ENCODE data around the gene PSMD8. TPM values are rescaled to one million over a fixed set of nuclear protein-coding genes. Genes with fewer than 3 reads are reported as not detected.

PSMD8 gene
- 195 and 250 TPM in 2 replicates for total RNA-seq

DNA sequence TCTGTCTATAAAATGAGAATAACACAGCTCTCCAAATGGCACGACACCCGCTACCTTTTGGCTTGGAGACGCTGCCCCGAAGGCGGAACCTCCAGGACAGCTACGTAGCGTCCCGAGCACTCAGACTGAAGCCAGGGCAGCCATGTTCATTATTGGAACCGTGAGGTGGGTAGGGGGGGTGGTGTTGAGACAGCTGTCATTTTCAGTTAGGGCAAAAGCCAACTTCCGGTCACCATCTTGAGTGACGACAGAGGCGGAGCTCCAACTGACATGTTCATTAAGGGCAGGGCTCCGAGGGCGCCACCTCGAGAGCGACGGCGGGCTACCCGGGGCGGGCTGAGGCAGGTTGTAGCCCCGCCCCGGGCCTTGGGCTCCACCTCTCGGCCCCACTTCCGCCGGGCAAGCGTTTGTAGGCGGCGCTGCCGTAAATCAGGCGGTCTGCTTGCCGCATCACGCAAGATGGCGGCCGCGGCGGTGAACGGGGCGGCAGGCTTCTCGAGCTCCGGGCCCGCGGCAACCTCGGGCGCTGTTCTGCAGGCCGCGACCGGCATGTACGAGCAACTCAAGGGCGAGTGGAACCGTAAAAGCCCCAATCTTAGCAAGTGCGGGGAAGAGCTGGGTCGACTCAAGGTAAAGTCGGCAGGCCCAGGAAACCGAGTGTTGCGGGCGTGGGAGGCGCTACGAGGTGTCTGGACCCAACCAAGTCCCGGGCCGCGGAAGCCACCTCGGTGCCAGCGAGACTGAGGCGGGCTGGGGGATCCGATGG, at the start of gene PSMD8:
Gene PSMD8, plus strand, starts transcription at position 240 of the 766 bp plus-strand sequence. Its CDS starts 31 bp downstream, at position 271.

DNA sequence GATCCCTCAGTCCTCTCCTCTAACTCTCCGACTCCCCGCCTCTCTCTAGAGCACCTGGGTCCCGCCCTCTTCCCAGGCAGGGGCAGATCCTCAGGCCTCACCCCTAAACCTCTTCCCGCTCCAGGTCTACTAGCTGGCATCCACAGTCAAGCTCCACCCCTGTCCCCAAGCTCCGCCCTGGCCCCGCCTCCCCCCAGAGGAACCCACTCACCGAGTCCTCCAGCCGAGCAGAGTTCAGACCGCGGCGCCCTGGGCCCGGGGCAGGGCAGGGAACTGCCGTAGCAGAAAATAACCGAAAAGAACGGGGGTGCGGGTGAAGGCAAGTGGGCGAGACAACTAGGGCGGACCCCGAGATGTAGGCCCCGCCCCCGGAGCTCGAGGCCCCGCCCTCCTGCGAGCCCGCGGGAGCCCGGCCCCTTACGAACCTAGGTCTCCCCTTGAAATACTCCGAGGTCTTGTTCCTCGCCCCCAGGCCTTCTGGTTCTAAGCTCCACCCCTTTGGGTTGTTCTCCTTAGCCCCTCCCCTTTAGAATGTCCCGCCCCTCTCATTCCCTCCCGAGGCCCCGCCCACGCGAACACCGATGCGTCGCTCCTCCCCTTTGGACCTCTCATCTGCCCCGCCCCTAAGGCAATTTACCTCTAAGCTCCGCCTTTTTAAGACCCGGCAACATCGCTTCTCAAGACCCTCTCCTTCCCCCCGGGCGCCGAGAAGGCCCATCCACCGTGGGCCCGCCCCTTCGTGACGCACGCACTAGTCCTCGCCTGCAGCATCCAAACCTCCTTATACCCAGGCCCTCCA, 13.4 kb downstream of the PSMD8 start, which contains the start of gene GGN:
Gene GGN, minus strand, starts transcription at position 485 of the 799 bp plus-strand sequence. CDS start 773 bp downstream, outside the sequence.

DNA sequence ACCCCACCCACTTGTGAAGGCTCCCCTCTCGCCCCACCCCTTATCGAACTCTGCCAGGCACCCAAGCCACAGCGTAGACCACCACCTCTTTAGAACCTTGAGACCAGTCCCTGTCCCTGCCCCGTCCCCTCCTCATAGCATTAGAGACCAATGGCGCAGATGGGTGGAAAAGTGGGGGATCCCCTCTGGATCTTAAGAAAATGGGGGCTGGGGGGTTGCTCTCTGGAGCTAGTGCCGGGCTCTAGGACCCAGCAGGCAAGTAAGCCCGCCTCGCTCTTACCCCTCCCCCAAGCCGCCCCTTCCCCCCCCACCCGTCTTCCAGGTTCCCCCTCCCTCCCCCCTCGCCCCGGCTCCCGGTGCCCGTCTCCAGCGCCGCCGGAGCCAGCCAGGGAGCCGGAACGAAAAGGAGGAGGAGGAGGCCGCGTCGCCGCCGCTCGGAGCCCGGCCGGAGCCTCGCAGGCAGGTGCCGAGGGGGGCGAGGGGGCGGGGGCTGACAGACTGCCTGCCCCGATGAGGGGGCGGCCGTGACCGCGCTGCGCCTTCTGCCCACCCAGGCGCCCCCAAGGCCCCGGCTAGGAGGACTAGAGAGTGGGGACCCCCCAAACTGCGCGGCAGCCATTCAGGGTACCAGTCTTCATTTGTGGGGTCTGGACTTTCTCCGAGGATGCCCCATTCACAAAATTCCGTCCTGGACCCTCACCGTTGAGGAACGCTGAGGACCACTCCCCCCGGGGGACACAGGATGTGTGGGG, 14.2 kb downstream of the PSMD8 start, which contains the start of gene SPRED3:
Gene SPRED3, plus strand, starts transcription at position 349 of the 752 bp plus-strand sequence. CDS start 1,606 bp downstream, outside the sequence.

DNA sequence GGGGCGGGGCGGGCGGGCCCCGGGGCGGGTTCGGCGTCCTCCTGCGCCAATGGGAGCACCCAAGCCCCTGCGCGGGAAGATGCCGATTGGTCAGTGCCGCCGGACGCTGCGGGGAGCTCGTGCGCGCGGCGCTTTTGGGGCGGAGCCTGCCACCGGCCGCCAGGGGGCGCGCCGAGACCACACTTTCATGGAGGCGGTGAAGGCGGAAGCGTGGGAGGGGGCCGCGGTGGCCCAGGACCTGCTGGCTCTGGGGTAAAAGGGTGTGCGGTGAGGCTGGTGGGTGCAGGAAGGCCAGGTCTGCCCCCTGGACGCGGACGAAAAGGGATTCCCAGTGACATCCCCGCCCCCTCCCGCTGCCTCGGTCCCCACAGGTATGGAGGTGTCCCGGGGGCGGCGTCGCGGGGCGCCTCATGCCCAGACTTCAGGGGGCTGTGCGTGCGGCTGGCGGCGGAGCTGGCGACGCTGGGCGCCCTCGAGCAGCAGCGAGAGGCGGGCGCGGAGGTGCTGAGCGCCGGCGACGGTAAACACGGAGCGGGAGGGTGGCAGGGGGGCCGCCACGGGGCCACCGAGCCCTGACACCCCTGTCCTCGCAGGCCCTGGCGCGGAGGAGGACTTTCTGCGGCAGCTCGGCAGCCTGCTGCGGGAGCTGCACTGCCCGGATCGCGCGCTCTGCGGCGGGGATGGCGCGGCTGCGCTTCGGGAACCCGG, 28.8 kb downstream of the PSMD8 start, which contains the start of gene FAM98C:
Gene FAM98C, plus strand, starts transcription at position 127 of the 708 bp plus-strand sequence. Its CDS starts 61 bp downstream, at position 188.

DNA sequence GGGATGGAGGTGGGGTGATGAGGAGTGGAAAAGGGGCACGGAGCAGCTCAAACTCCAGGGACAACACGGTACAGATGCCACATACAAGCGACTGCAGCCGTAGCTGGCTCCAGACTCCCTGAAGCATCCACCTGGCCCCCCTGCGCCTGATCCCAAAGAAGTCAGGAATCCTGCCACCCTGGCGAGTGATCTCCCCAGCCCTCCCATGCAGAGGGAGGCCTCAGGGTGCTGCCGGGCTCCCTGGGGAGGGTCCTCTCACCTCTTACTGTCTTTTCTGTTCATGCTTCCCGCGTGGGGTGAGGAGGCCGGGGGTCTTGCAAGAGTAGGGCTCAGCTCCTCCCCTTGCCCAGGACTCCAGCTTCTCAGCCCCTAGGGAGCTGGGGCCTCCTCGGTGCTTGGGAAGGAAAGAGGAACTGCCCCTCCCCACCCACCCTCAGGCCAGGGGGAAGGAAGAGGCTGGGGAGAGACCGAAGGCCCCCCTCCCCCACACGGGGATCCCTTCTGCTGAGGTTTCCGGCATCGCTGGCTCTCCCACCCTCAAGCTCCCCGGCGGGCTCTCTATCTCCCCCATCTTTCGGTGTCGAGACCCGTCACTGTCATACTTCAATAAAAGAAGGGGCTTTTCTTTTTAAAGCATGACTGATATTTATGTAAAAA, 51.6 kb downstream of the PSMD8 start, which contains the start of gene RASGRP4:
Gene RASGRP4, minus strand, starts transcription at position 410 of the 657 bp plus-strand sequence. Its CDS starts 128 bp downstream, at position 282.

DNA sequence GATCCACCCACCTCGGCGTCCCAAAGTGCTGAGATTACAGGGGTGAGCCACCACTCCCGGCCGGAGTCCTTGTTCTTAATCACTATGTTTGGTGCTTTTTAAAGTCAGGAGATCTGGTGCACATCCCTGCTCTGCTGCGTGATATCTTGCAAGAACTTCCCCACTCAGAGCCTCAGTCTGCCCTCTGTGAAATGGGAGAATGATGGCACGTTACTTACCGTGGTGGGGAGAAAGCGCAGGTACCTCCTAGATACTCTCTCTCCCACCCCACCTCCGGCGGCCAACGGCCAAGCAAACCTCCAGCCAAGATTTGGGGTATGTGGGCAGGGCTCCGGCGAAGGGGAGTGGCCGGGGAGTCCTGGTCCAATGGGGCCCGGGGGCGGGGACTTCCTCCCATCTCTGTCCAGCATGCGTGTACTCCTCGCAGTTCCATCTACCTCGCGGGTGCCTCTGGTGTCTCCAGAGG, 58.9 kb downstream of the PSMD8 start, which contains the start of gene RYR1:
Gene RYR1, plus strand, starts transcription at position 424 of the 466 bp plus-strand sequence. CDS start 139 bp downstream, outside the sequence.

Other genes with a start within 250 kb of the PSMD8 start
- under 0.01 and 0.28 TPM in 2 replicates for gene DPF1, start 150.3 kb upstream of the PSMD8 start, total RNA-seq
- gene PPP1R14A, start 118.2 kb upstream of the PSMD8 start, total RNA-seq, result 1.0 and 2.3 TPM in 2 replicates
- gene SPINT2, start 110.0 kb upstream of the PSMD8 start, total RNA-seq, result 918 and 1,465 TPM in 2 replicates
- 72.1 and 444 TPM in 2 replicates for gene C19orf33, start 70.3 kb upstream of the PSMD8 start, total RNA-seq
- 35.7 and 45.5 TPM in 2 replicates for gene YIF1B, start 58.6 kb upstream of the PSMD8 start, total RNA-seq
- 28.5 and 28.7 TPM in 2 replicates for gene KCNK6, start 54.7 kb upstream of the PSMD8 start, total RNA-seq
- gene CATSPERG, start 38.7 kb upstream of the PSMD8 start, total RNA-seq, result 2.2 and 4.1 TPM in 2 replicates
- under 0.01 and 0.07 TPM in 2 replicates for gene GGN, start 13.5 kb downstream of the PSMD8 start, total RNA-seq
- 0.34 and 0.71 TPM in 2 replicates for gene SPRED3, start 14.1 kb downstream of the PSMD8 start, total RNA-seq
- gene FAM98C, start 28.5 kb downstream of the PSMD8 start, total RNA-seq, result 8.0 and 14.0 TPM in 2 replicates
- not detected in 2 replicates for gene RASGRP4, start 51.6 kb downstream of the PSMD8 start, total RNA-seq
- gene RYR1, start 59.1 kb downstream of the PSMD8 start, total RNA-seq, result 6.8 and 8.0 TPM in 2 replicates
- gene MAP4K1, start 243.4 kb downstream of the PSMD8 start, total RNA-seq, result 0.14 TPM in 1 of 2 replicates, not detected in the other
- 252 and 283 TPM in 2 replicates for gene EIF3K, start 244.6 kb downstream of the PSMD8 start, total RNA-seq